ENCODE data around the gene SALL3.

The SALL3 gene

DNA sequence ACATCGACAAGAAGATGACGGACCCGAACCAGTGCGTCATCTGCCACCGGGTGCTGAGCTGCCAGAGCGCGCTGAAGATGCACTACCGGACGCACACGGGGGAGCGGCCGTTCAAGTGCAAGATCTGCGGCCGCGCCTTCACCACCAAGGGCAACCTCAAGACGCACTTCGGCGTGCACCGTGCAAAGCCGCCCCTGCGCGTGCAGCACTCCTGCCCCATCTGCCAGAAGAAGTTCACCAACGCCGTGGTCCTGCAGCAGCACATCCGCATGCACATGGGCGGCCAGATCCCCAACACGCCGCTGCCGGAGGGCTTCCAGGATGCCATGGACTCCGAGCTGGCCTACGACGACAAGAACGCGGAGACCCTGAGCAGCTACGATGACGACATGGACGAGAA lies 14.4 kb downstream of the SALL3 start:
- CTCF ChIA-PET, result no interaction called here
- DNase-seq (ENCODE audit: extremely low spot score), result no peak
- TF ChIP-seq, protein P1, sequence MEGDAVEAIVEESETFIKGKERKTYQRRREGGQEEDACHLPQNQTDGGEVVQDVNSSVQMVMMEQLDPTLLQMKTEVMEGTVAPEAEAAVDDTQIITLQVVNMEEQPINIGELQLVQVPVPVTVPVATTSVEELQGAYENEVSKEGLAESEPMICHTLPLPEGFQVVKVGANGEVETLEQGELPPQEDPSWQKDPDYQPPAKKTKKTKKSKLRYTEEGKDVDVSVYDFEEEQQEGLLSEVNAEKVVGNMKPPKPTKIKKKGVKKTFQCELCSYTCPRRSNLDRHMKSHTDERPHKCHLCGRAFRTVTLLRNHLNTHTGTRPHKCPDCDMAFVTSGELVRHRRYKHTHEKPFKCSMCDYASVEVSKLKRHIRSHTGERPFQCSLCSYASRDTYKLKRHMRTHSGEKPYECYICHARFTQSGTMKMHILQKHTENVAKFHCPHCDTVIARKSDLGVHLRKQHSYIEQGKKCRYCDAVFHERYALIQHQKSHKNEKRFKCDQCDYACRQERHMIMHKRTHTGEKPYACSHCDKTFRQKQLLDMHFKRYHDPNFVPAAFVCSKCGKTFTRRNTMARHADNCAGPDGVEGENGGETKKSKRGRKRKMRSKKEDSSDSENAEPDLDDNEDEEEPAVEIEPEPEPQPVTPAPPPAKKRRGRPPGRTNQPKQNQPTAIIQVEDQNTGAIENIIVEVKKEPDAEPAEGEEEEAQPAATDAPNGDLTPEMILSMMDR (IDR thresholded peaks at IDR 0.05; ENCODE audit: control extremely low read depth, extremely low read depth, low read depth, missing control alignments), result no peak

DNA sequence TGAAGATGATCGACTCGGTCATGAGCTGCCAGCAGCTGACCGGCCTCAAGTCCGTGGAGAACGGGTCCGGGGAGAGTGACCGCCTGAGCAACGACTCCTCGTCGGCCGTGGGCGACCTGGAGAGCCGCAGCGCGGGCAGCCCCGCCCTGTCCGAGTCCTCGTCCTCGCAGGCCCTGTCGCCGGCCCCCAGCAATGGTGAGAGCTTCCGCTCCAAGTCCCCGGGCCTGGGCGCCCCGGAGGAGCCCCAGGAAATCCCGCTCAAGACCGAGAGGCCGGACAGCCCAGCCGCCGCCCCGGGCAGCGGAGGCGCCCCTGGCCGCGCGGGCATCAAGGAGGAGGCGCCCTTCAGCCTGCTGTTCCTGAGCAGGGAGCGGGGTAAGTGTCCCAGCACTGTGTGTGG lies 14.9 kb downstream of the SALL3 start:
- DNase-seq (ENCODE audit: extremely low spot score), result no peak
- CTCF ChIA-PET, result no interaction called here
- TF ChIP-seq, protein P1 (IDR thresholded peaks at IDR 0.05; ENCODE audit: control extremely low read depth, extremely low read depth, low read depth, missing control alignments), result no peak
- POLR2A ChIA-PET, result no interaction called here

More for the DNA sequence above, 14.4 kb downstream of the SALL3 start:
- POLR2A ChIA-PET, result no interaction called here

DNA sequence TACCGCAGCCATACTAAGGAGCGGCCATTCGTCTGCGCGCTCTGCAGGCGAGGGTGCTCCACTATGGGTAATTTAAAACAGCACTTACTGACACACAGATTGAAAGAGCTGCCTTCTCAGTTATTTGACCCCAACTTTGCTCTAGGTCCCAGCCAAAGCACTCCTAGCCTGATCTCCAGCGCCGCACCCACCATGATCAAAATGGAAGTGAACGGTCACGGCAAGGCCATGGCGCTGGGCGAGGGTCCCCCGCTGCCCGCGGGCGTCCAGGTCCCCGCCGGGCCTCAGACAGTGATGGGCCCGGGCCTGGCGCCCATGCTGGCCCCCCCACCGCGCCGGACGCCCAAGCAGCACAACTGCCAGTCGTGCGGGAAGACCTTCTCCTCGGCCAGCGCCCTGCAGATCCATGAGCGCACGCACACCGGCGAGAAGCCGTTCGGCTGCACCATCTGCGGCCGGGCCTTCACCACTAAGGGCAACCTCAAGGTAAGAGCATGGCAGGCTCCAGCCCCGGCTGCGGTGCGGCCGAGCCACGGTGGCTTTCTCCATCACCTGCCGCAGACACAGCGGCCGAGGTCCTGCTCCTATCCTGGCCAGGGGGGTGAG lies 15.5 kb downstream of the SALL3 start:
- DNase-seq (ENCODE audit: extremely low spot score), result no peak
- TF ChIP-seq, protein P1 (IDR thresholded peaks at IDR 0.05; ENCODE audit: control extremely low read depth, extremely low read depth, low read depth, missing control alignments), result no peak
- ChIA-PET CTCF (no interaction called here), POLR2A (no interaction called here)

- TF ChIP-seq, protein P1 (IDR thresholded peaks at IDR 0.05; ENCODE audit: control extremely low read depth, extremely low read depth, low read depth, missing control alignments), result no peak
- DNase-seq (ENCODE audit: extremely low spot score), result no peak
- ChIA-PET CTCF (interaction anchor here (2.4 kb wide), 1 partner anchor 9 kb away, joined by 7 read pairs; no protein-coding TSS in a partner anchor), POLR2A (no interaction called here)
Observed at GRCh38 chr18:78995740-78996395, 16.2 kb downstream of the SALL3 start.

GRCh38 chr18:78996741-78997490 lies 17.3 kb downstream of the SALL3 start:
- POLR2A ChIA-PET, result no interaction called here
- DNase-seq (ENCODE audit: extremely low spot score), result no peak
- TF ChIP-seq, protein P1 (IDR thresholded peaks at IDR 0.05; ENCODE audit: control extremely low read depth, extremely low read depth, low read depth, missing control alignments), result no peak
- CTCF ChIA-PET, result interaction anchor here (2.4 kb wide), 1 partner anchor 10 kb away, joined by 7 read pairs; no protein-coding TSS in a partner anchor

- no peak for DNase-seq (ENCODE audit: extremely low spot score)
- TF ChIP-seq, protein P1 (IDR thresholded peaks at IDR 0.05; ENCODE audit: control extremely low read depth, extremely low read depth, low read depth, missing control alignments), result no peak
- POLR2A ChIA-PET, result no interaction called here
- CTCF ChIA-PET, result interaction anchor here (1.1 kb wide), 1 partner anchor 12 kb away, joined by 3 read pairs; no protein-coding TSS in a partner anchor
Observed at GRCh38 chr18:78998371-78999071, 18.9 kb downstream of the SALL3 start.
